BLaER1 treated with 17β-estradiol and CSF1 and Interleukin-3, amounts not matched to agents 10 nM and 100 nM (cell line): ENCODE measurements around the gene SCP2.

Experiments
- H3K27ac ChIP-seq, 11 experiments: shearing (Covaris generic); formaldehyde crosslinking; 2 replicates each; pipeline ENCODE4 v1.8.1; 2022
- H3K27me3 ChIP-seq, 11 experiments: shearing (Covaris generic); formaldehyde crosslinking; 2 replicates each; pipeline ENCODE4 v1.8.1; 2022
- H3K36me3 ChIP-seq, 11 experiments: shearing (Covaris generic); formaldehyde crosslinking; 2 replicates each; pipeline ENCODE4 v1.8.1; 2022
- H3K4me1 ChIP-seq, 10 experiments: shearing (Covaris generic); formaldehyde crosslinking; 2 replicates each; pipeline ENCODE4 v1.8.1; 2022
- H3K4me2 ChIP-seq, 11 experiments: shearing (Covaris generic); formaldehyde crosslinking; 2 replicates each; pipeline ENCODE4 v1.8.1; 2022
- H3K4me3 ChIP-seq, 10 experiments: shearing (Covaris generic); formaldehyde crosslinking; 2 replicates each; pipeline ENCODE4 v1.8.1; 2022
- H3K9ac ChIP-seq, 11 experiments: shearing (Covaris generic); formaldehyde crosslinking; 2 replicates each; pipeline ENCODE4 v1.8.1; 2022
- H3K9me3 ChIP-seq, 11 experiments: shearing (Covaris generic); formaldehyde crosslinking; replicated peaks in 1 of 11; 2 replicates each; pipeline ENCODE4 v1.8.1; 2022
- H4K20me1 ChIP-seq, 11 experiments: shearing (Covaris generic); formaldehyde crosslinking; 2 replicates each; pipeline ENCODE4 v1.8.1; 2022
- Cebpa-rat ChIP-seq, 11 experiments: shearing (Covaris generic); IDR thresholded peaks; 2 replicates each; pipeline ENCODE4 v1.8.1; 2022

Gene SCP2

DNA sequence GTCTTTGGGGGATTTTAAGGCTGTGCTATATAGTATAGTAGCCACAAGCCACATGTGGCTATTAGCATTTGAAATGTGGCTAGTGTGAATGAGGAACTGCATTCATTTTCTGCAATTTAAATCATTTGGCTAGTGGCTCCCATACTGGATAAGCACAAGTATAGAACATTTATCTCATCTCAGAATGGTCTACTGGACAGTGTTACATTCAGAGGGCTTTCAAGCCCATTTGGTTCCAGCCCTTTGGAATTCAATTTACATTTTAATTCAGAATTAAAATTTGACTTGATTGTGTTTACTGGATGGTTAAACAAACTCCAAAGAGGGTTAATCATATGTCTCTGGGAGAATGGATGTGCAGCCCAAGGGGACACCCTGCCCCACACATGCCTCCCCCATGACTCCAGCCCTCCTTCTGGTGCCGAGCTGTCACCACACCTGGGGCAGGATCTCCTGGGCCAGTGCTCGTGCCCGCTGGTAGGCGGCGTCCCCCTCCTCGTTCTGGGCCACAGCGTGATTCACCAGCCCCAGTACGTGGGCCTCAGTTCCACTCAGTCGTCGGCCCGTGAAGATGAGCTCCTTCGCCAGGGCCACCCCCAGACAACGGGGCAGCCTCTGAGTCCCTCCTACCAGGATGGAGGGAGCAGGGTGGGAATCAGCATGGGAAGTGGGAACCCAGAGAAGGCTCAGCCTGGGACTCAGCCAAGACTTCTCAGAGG lies 22.7 kb upstream of the SCP2 start:
- Histone ChIP-seq H3K4me2 (peak overlapping the region in 1 of 11 experiments; percentile 17; a peak in 1 of 22 replicates), H3K36me3 (no peaks in the 10 kb centered on the region), H3K9me3 (no peaks in the 10 kb centered on the region), H4K20me1 (no peaks in the 10 kb centered on the region; a peak in 1 of 22 replicates), H3K4me3 (no peak overlapping the region), H3K9ac (no peak overlapping the region), H3K4me1 (peaks cover 0 to 9% (median 2%) of the 10 kb centered on the region in 10 experiments; a peak in 5 of 20 replicates), H3K27me3 (no peaks in the 10 kb centered on the region), H3K27ac (no peak overlapping the region)
- no peak for TF ChIP-seq Cebpa-rat (IDR thresholded peaks at IDR 0.05)

DNA sequence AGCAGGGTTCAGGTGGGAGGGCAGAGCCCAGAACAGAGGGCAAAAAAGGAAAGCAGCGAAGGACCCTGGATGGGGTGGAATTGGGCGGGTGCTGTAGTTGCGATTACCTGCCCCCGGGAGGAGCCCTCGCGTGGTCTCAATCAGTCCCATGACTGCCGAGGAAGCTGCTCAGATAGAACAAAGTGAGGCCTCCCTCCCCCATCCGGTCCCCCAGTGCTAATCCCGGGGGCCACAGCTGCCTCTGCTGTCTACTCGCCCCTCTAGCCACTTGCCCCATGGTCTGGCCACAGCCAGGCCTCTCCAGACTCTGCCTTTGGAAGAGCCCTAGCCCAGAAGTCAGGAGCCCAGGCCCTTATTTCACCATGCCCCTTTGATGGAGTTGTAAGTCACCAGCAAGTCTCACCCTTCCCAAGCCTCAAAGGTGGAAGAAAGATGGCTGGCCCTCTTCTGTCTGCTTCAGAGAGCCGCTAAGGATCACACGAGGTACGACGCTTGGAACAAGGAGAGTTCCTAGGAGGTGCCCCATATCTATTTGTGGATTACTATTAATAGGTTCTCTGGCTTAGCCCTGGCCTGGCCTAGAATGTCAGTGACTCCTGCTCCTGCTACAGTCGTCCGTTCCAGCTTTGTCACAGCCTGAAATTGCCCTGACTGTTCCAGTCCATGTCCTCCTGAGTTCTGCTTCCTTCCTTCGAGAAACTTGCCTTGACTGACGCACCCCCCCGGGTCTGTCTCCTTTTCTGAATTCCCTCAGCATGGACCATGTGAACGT lies 22.0 kb upstream of the SCP2 start:
- no peaks in the 10 kb centered on the region for H3K9me3 ChIP-seq
- no peak overlapping the region for H3K4me3 ChIP-seq
- no peak overlapping the region for H3K9ac ChIP-seq
- H3K4me2 ChIP-seq = peak overlapping the region in 2 of 11 experiments; percentile 5 to 17; a peak in 3 of 22 replicates
- H4K20me1 ChIP-seq = no peaks in the 10 kb centered on the region; a peak in 1 of 22 replicates
- H3K4me1 ChIP-seq = peaks cover 0 to 9% (median 0%) of the 10 kb centered on the region in 10 experiments; a peak in 5 of 20 replicates
- no peaks in the 10 kb centered on the region for H3K36me3 ChIP-seq
- 0 out of 22 replicates have a peak overlapping the region, but pooled peaks of 1 of the 11 experiments have one; percentile 14 for H3K27ac ChIP-seq
- no peaks in the 10 kb centered on the region for H3K27me3 ChIP-seq
- TF ChIP-seq Cebpa-rat (IDR thresholded peaks at IDR 0.05) = no peak

DNA sequence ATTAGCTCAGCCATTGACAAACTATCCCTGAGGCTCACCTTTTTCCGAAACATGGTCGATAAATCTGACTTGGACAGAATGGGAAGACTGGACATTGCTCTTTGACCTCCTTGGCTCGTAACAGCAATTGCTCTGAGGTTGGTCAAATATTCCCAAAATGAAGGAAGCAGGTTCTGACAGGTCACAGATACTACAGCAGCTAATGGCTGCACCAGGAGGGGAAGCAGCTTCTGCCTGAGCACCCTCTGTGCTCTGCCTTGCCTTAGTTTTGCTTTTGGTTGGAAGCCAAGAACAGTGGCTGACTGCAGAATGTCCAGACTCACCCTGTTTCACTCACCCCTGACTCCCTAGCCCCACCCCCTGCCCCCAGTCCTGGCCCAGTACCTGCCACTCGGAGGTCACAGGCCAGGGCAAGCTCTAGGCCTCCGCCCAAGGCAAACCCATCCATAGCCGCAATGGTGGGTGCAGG lies 20.9 kb upstream of the SCP2 start:
- Histone ChIP-seq H3K9me3 (no peaks in the 10 kb centered on the region), H4K20me1 (no peaks in the 10 kb centered on the region; a peak in 1 of 22 replicates), H3K4me1 (peaks cover 0 to 9% (median 0%) of the 10 kb centered on the region in 10 experiments; a peak in 5 of 20 replicates), H3K36me3 (no peaks in the 10 kb centered on the region), H3K27me3 (no peaks in the 10 kb centered on the region), H3K4me3 (no peak overlapping the region), H3K9ac (no peak overlapping the region), H3K4me2 (no peak overlapping the region), H3K27ac (no peak overlapping the region)
- TF ChIP-seq Cebpa-rat (IDR thresholded peaks at IDR 0.05) = no peak

DNA sequence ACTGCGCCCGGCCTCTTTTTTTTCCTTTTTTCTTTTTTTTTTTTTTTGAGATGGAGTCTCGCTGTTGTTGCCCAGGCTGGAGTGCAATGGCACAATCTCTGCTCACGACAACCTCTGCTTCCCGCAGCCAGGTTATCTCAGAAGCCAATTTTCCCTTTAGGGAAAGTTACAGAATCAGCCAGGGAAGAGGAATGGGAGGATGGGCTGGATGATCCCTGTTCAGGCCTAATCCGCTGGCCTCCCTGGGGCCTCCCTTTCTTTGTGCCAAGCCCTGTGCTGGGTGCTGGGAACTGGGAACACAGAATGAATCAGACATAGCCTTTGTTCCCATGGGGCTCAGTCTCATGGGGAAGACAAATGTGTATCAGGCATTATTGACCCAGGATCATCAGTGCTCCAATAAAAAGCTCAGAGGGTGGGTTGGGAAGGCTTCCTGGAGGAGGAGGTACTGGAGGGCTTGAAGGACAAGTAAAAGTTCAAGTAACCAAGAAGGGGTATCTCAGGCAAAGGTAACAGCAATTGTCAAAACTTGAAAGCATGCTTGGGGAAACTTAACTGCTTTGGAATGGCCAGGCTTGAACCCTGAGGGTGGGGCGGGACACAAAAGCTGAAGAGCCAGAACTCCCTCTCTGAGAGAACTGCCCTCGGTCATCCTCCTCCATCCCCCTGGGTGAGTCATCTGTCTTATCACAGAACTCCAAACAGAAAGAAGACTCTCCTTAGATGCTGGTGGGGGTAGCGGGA lies 19.8 kb upstream of the SCP2 start:
- TF ChIP-seq Cebpa-rat (IDR thresholded peaks at IDR 0.05) = no peak
- H3K4me1 ChIP-seq = peaks cover 0 to 9% (median 0%) of the 10 kb centered on the region in 10 experiments; a peak in 5 of 20 replicates

DNA sequence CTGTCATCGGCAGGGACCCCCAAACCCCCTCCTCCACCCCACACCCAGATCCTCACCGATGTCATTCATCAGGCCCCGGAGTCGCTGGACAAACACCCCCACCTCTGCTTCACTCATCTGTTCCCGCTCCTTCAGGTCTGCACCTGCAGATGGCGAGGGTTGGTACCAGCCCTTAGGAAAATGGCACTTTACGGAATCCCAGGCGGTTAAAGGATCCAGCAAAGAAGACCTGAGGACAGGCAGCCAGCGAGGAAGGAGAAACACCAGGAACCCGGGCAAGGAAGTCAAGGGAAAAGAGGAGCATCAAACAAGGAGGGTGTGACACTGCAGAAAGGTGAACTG lies 19.3 kb upstream of the SCP2 start:
- H3K36me3 ChIP-seq = no peaks in the 10 kb centered on the region
- no peak overlapping the region for H3K4me2 ChIP-seq
- no peak overlapping the region for H3K9ac ChIP-seq
- no peak overlapping the region for H3K4me3 ChIP-seq
- no peaks in the 10 kb centered on the region; a peak in 1 of 22 replicates for H4K20me1 ChIP-seq
- peaks cover 0 to 9% (median 0%) of the 10 kb centered on the region in 10 experiments; a peak in 5 of 20 replicates for H3K4me1 ChIP-seq
- no peak overlapping the region for H3K27ac ChIP-seq
- TF ChIP-seq Cebpa-rat (IDR thresholded peaks at IDR 0.05) = no peak
- H3K27me3 ChIP-seq = no peaks in the 10 kb centered on the region
- no peaks in the 10 kb centered on the region for H3K9me3 ChIP-seq

More for the DNA sequence above, 19.8 kb upstream of the SCP2 start:
- Histone ChIP-seq H3K9me3 (no peaks in the 10 kb centered on the region), H3K27me3 (no peaks in the 10 kb centered on the region), H3K4me2 (no peak overlapping the region), H3K36me3 (no peaks in the 10 kb centered on the region), H3K9ac (no peak overlapping the region), H3K27ac (no peak overlapping the region), H3K4me3 (no peak overlapping the region), H4K20me1 (no peaks in the 10 kb centered on the region; a peak in 1 of 22 replicates)

DNA sequence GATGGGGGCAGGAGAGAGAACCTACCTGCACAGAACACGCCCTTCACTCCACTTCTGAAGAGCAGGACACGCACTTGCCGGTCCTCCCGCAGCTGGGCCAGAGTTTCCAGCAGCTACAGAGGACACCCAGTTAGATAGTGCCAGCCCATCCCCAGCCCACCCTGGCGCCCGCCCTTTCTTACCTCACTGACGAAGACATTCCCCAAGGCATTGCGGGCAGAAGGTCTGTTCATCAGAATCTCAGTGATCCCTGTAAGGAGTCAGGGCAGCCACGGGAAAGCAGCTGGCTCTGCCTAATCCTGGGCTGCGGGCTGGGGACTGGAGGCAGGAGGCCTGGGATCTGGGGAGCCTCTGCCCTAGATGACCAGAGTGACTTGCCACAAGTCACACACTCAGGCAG lies 15.5 kb upstream of the SCP2 start:
- no peak overlapping the region for H3K4me2 ChIP-seq
- no peaks in the 10 kb centered on the region for H3K27me3 ChIP-seq
- peaks cover 0 to 16% (median 3%) of the 10 kb centered on the region in 10 experiments; a peak in 9 of 20 replicates for H3K4me1 ChIP-seq
- no peak overlapping the region for H3K4me3 ChIP-seq
- H3K36me3 ChIP-seq = no peaks in the 10 kb centered on the region
- no peak overlapping the region for H3K27ac ChIP-seq
- H3K9ac ChIP-seq = no peak overlapping the region
- no peaks in the 10 kb centered on the region for H4K20me1 ChIP-seq
- no peak for TF ChIP-seq Cebpa-rat (IDR thresholded peaks at IDR 0.05)
- no peaks in the 10 kb centered on the region for H3K9me3 ChIP-seq

DNA sequence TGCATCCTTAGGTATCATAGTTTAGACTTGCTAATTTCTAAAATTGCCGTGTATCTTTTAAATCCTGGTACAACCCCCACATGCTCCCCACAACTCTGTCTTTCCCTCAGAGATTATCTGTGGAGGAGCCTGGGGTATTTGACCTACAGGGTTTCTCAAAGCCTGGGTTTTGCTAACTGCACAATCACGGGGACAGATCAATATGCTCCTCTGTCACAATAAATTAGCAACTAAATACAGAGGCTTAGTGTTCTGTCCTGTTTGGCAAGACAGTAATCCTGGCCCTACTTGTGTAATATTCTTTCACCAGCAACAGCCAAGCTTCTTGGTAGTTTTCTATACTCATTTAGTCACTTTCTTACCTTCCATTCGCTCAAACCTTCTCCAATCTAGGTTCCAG lies 14.1 kb upstream of the SCP2 start:
- Histone ChIP-seq H3K4me1 (peaks cover 0 to 31% (median 15%) of the 10 kb centered on the region in 10 experiments; a peak in 18 of 20 replicates), H3K27ac (no peak overlapping the region), H3K9ac (no peak overlapping the region), H4K20me1 (no peaks in the 10 kb centered on the region), H3K4me2 (no peak overlapping the region), H3K4me3 (no peak overlapping the region), H3K27me3 (no peaks in the 10 kb centered on the region), H3K9me3 (no peaks in the 10 kb centered on the region), H3K36me3 (no peaks in the 10 kb centered on the region)
- TF ChIP-seq Cebpa-rat (IDR thresholded peaks at IDR 0.05) = no peak

DNA sequence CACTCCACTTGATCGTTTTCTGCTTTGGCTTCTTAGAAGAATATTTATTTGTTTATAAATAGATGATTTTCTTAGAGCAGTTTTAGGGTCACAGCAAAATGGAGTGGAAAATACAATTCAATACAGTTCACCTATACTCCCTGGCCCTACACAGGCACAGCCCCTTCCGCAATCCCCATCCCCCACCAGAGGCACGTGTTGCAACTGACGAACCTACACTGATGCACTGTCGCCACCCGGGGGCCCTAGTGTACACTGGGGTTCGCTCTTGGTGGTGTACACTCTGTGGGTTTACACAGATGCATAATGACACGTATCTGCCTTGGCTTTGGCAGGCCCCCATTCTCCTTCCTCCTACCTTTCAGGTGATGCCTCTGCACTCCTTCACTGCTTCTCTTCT lies 13.5 kb upstream of the SCP2 start:
- Histone ChIP-seq H3K36me3 (no peaks in the 10 kb centered on the region), H3K4me3 (no peak overlapping the region), H3K9ac (no peak overlapping the region), H3K9me3 (no peaks in the 10 kb centered on the region), H4K20me1 (no peaks in the 10 kb centered on the region), H3K4me2 (no peak overlapping the region), H3K4me1 (peaks cover 0 to 31% (median 15%) of the 10 kb centered on the region in 10 experiments; a peak in 18 of 20 replicates), H3K27ac (no peak overlapping the region), H3K27me3 (no peaks in the 10 kb centered on the region)
- TF ChIP-seq Cebpa-rat (IDR thresholded peaks at IDR 0.05) = no peak

DNA sequence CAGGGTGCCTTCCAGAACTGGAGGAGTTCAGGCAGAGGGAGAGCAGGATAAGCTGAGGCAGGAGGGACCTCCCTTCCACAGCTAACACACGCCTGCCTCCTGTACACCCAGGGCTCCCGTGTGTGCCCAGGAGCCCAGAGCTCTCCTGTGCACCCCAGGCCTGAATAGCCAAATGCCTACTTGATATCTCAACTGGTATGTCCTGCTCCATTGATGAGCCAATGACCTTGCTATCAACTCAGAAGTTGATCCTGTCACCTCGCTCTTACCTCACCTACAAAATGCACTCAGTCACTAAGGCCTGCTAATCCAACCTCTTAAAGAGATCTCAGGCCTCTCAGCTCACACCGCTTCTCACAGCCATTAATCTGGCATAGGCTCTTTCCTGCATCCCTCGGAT lies 12.6 kb upstream of the SCP2 start:
- Histone ChIP-seq H3K27me3 (no peaks in the 10 kb centered on the region), H3K4me1 (peaks cover 0 to 31% (median 15%) of the 10 kb centered on the region in 10 experiments; a peak in 18 of 20 replicates)

More for the DNA sequence above, 12.6 kb upstream of the SCP2 start:
- Histone ChIP-seq H3K27ac (no peak overlapping the region), H3K9ac (no peak overlapping the region), H3K4me2 (no peak overlapping the region), H4K20me1 (no peaks in the 10 kb centered on the region), H3K36me3 (no peaks in the 10 kb centered on the region), H3K4me3 (no peak overlapping the region), H3K9me3 (no peaks in the 10 kb centered on the region)
- TF ChIP-seq Cebpa-rat (IDR thresholded peaks at IDR 0.05) = no peak
